Stomach (tissue), 4 donors: ENCODE data around the gene MKRN2OS.

Experiments
- CTCF ChIP-seq, 7 experiments: fragments of 450-650 bp in 4 of 7; fragments of 200-600 bp in 3 of 7; sonication (generic) in 3 of 7; IDR thresholded peaks; one replicate each; pipeline ENCODE4 v1.5.1; 2016 to 2019; ENCODE audit warnings: antibody characterized with exemption in 7 of 7, control low read depth in 2 of 7, mild to moderate bottlenecking in 1 of 7
- POLR2A ChIP-seq, 4 donors: fragments of 450-650 bp; IDR thresholded peaks; one replicate each; pipeline ENCODE4 v1.6.1; 2016; ENCODE audit warnings: antibody characterized with exemption in 4 of 4, control low read depth in 2 of 4, mild to moderate bottlenecking in 1 of 4, moderate library complexity in 1 of 4
- POLR2AphosphoS5 ChIP-seq, 3 donors: sonication (generic); formaldehyde crosslinking; IDR thresholded peaks; one replicate each; pipeline ENCODE4 v1.6.1; 2016; ENCODE audit warnings: antibody characterized with exemption in 3 of 3

GRCh38 chr3:12495749-12496452, 49.4 kb downstream of the MKRN2OS start:
- TF ChIP-seq CTCF (IDR thresholded peaks at IDR 0.05) (no peak), POLR2AphosphoS5 (IDR thresholded peaks at IDR 0.05) (no peak), POLR2A (IDR thresholded peaks at IDR 0.05) (no peak)
